HepG2 (cell line): Measurements from ENCODE around the gene GATC. TPM values are rescaled to one million over a fixed set of nuclear protein-coding genes. Genes with fewer than 3 reads are reported as not detected.

Source experiments
- ASH2L ChIP-seq: fragments of 300-600, 200-600 bp; sonication (generic); IDR thresholded peaks from 2 replicates; pipeline ENCODE4 v1.7.0; 2017; ENCODE audit warnings: low read depth, mild to moderate bottlenecking, moderate library complexity, mixed read lengths, low read length; ENCODE audit not compliant: insufficient read length
- ATF7-NPFF ChIP-seq: sonication (generic); formaldehyde crosslinking; IDR thresholded peaks from 2 replicates; pipeline ENCODE4 v1.8.1; 2023; ENCODE audit warnings: mild to moderate bottlenecking, low read depth, missing genetic modification reagents, moderate library complexity
- EED ChIP-seq: sonication (generic); formaldehyde crosslinking; IDR thresholded peaks from 2 replicates; pipeline ENCODE4 v1.5.0; 2020; ENCODE audit warnings: mild to moderate bottlenecking, missing genetic modification reagents
- ERF ChIP-seq: IDR thresholded peaks from 2 replicates; pipeline ENCODE4 v1.6.1; 2018; ENCODE audit warnings: missing biosample characterization, missing genetic modification reagents
- GABPB1 ChIP-seq: IDR thresholded peaks from 2 replicates; pipeline ENCODE4 v1.6.1; 2016; ENCODE audit warnings: mild to moderate bottlenecking, missing genetic modification reagents, moderate library complexity, missing compliant biosample characterization
- KLF12 ChIP-seq: sonication (generic); formaldehyde crosslinking; IDR thresholded peaks from 2 replicates; pipeline ENCODE4 v1.4.0; 2020; ENCODE audit warnings: missing genetic modification reagents, borderline replicate concordance
- NFYB ChIP-seq: sonication (generic); formaldehyde crosslinking; IDR thresholded peaks from 2 replicates; pipeline ENCODE4 v1.4.0; 2020; ENCODE audit warnings: missing genetic modification reagents
- SOX5 ChIP-seq: IDR thresholded peaks from 2 replicates; pipeline ENCODE4 v1.6.1; 2016; ENCODE audit warnings: borderline replicate concordance
- SOX6 ChIP-seq, 2 experiments: fragments of 450-650 bp in 1 of 2; sonication (generic) in 1 of 2; formaldehyde crosslinking in 1 of 2; IDR thresholded peaks; 2 replicates each; pipeline versions ENCODE4 v1.4.0 to v1.6.1; 2017 to 2020; ENCODE audit warnings: antibody characterized with exemption in 1 of 2, mild to moderate bottlenecking in 1 of 2, missing genetic modification reagents in 1 of 2
- TP53 ChIP-seq: sonication (generic); formaldehyde crosslinking; conservative IDR thresholded peaks from 2 replicates; pipeline ENCODE4 v1.4.0; 2020; ENCODE audit warnings: missing genetic modification reagents
- ZBTB8A ChIP-seq: sonication (generic); formaldehyde crosslinking; IDR thresholded peaks from 2 replicates; pipeline ENCODE4 v1.4.0; 2020; ENCODE audit warnings: mild to moderate bottlenecking, low read depth, missing genetic modification reagents, borderline replicate concordance
- ZNF292 ChIP-seq: sonication (generic); formaldehyde crosslinking; IDR thresholded peaks from 2 replicates; pipeline ENCODE4 v1.8.1; 2022; ENCODE audit warnings: mild to moderate bottlenecking, low read depth, missing genetic modification reagents, borderline replicate concordance
- ZNF883 ChIP-seq: sonication (generic); formaldehyde crosslinking; IDR thresholded peaks from 2 replicates; pipeline ENCODE4 v1.5.1; 2020; ENCODE audit warnings: mild to moderate bottlenecking, missing genetic modification reagents; ENCODE audit errors: not compliant biosample characterization
- polyA plus RNA-seq, 8 experiments: library from polyadenylated mRNA; depleted of rRNA in 3 of 8; stranded (reverse) in 7 of 8; unstranded in 1 of 8; fragments of >200 nt; fragmentation: Illumina TruSeq in 4 of 8; extraction: Trizol in 4 of 8; gene quantifications; 2 replicates each; pipeline versions ENCODE4 v1.2.1 to v1.2.3, GENCODE V29; 2011 to 2016; ENCODE audit warnings: low read depth in 4 of 8, missing spikeins in 1 of 8, mixed read lengths in 1 of 8; ENCODE audit not compliant: insufficient read depth in 1 of 8
- total RNA-seq, 5 experiments: library from RNA; depleted of rRNA; stranded (reverse); fragments of >200 nt; fragmentation: Illumina TruSeq; extraction: Trizol; gene quantifications; 2 replicates each; pipeline ENCODE4 v1.2.3, GENCODE V29; 2016; ENCODE audit warnings: low read depth in 1 of 5
- TF ChIP-seq, protein P1 (sequence below): IDR thresholded peaks from 2 replicates; pipeline ENCODE4 v1.6.1; 2016; ENCODE audit warnings: missing compliant biosample characterization, missing genetic modification reagents, borderline replicate concordance
- TF ChIP-seq, protein P2 (sequence below): IDR thresholded peaks from 2 replicates; pipeline ENCODE4 v1.6.1; 2018; ENCODE audit warnings: missing genetic modification reagents
- TF ChIP-seq, protein P3 (sequence below): IDR thresholded peaks from 2 replicates; pipeline ENCODE4 v1.6.1; 2016; ENCODE audit warnings: control low read depth
- TF ChIP-seq, protein P4 (sequence below): sonication (generic); formaldehyde crosslinking; IDR thresholded peaks from 2 replicates; pipeline ENCODE4 v1.8.0; 2022; ENCODE audit warnings: missing genetic modification reagents, low read depth, mild to moderate bottlenecking, borderline replicate concordance

The GATC gene
- total and polyA plus RNA-seq, 2 of the 13 experiments (the other 11 are each of a cell fraction or from before 2014, with no cell fraction given): 17.7 to 29.7 TPM

DNA sequence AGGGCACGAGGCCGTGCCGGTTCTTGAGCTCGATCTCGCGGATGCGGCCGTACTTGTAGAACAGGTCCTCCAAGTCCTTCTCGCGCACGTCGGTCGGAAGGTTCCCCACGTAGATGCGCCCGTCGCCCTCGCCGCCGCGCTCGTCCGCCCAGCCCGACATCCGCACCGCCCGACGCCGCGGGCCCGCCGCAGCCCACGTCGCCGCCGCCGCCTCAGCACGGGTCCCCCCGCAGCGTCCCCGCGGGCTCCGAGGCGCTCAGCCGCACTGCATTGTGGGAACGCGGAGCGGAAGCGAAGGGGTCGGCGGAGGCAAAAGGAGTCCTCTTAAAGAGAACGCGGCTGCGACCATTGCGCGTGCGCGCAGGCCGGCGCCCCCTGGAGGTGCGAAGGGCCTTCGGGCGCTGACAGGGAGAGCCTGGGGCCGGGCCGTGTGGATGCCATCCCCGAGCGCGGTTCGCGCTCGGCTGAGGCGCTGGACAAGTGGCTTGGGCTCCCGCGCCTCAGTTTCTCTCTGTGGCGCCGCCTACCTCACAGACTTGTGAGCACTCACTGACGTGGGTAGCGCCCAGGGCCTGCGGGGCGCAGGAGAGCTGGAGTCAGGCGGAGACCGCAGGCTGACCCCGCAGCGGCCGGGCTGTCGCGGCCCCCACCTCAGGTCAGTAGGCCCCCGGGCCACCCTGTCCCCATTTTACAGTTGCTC, 23.4 kb downstream of the GATC start, which contains the start of gene SRSF9 (continued):
- TF ChIP-seq ZBTB8A (CRISPR knock-in tag) (no peak), NFYB (0 out of 2 replicates have a peak, but pooled peaks have one; percentile 13), ATF7-NPFF (CRISPR knock-in tag) (peak; percentile 29; the same call in 1 of the 2 replicates), KLF12 (CRISPR knock-in tag) (no peak), ZNF883 (CRISPR knock-in tag) (peak; percentile 78), EED (CRISPR knock-in tag) (peak; percentile 73; the same call in 1 of the 2 replicates), GABPB1 (CRISPR knock-in tag) (peak; percentile 90), ERF (CRISPR knock-in tag) (peak; percentile 80), ZNF292 (CRISPR knock-in tag) (peak; percentile 36; the same call in 1 of the 2 replicates), TP53 (CRISPR knock-in tag) (no peak), ASH2L (peak; percentile 73), SOX5 (CRISPR knock-in tag) (0 out of 2 replicates have a peak, but pooled peaks have one; percentile 47), SOX6 (IDR thresholded peaks at IDR 0.05) (no peak), SOX6 (CRISPR knock-in tag; IDR thresholded peaks at IDR 0.05) (peak; percentile 39)
- TF ChIP-seq, protein P1, sequence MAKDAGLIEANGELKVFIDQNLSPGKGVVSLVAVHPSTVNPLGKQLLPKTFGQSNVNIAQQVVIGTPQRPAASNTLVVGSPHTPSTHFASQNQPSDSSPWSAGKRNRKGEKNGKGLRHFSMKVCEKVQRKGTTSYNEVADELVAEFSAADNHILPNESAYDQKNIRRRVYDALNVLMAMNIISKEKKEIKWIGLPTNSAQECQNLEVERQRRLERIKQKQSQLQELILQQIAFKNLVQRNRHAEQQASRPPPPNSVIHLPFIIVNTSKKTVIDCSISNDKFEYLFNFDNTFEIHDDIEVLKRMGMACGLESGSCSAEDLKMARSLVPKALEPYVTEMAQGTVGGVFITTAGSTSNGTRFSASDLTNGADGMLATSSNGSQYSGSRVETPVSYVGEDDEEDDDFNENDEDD (CRISPR knock-in tag): peak; percentile 81
- TF ChIP-seq, protein P2, sequence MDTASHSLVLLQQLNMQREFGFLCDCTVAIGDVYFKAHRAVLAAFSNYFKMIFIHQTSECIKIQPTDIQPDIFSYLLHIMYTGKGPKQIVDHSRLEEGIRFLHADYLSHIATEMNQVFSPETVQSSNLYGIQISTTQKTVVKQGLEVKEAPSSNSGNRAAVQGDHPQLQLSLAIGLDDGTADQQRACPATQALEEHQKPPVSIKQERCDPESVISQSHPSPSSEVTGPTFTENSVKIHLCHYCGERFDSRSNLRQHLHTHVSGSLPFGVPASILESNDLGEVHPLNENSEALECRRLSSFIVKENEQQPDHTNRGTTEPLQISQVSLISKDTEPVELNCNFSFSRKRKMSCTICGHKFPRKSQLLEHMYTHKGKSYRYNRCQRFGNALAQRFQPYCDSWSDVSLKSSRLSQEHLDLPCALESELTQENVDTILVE (CRISPR knock-in tag): peak; percentile 71; the same call in 1 of the 2 replicates
- TF ChIP-seq, protein P3, sequence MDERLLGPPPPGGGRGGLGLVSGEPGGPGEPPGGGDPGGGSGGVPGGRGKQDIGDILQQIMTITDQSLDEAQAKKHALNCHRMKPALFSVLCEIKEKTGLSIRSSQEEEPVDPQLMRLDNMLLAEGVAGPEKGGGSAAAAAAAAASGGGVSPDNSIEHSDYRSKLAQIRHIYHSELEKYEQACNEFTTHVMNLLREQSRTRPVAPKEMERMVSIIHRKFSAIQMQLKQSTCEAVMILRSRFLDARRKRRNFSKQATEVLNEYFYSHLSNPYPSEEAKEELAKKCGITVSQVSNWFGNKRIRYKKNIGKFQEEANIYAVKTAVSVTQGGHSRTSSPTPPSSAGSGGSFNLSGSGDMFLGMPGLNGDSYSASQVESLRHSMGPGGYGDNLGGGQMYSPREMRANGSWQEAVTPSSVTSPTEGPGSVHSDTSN (CRISPR knock-in tag): peak; percentile 16; the same call in 1 of the 2 replicates
- TF ChIP-seq, protein P4, sequence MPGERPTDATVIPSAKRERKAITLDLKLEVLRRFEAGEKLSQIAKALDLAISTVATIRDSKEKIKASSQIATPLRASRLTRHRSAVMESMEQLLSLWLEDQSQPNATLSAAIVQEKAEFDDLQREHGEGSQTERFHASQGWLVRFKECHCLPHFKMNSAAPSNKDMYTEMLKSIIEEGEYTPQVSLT (CRISPR knock-in tag): no peak; the same call in 1 of the 2 replicates
